ENCODE data around the gene BCL3. TPM values are rescaled to one million over a fixed set of nuclear protein-coding genes. Genes with fewer than 3 reads are reported as not detected.

The BCL3 gene
- total RNA-seq, 1 experiment from 2014 or later, result 37.9 TPM

DNA sequence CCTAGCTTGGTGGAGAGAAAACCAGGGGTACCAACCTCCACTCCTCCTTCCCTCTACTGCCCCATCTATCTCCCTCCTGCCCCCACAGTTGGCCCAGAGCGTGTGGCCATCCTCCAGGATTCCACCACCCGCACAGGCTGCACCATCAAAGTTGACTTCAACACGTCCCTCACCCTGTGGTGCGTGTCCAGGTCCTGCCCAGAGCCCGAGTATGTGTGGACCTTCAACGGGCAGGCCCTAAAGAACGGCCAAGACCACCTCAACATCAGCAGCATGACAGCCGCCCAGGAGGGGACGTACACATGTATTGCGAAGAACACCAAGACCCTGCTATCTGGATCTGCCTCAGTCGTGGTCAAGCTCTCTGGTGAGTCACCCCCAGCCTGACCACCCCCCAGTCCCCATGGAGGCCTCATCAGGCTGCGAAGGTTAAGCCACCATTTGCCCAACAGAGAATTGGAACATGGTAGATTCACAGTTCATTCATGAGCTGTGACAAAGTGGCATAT lies 43.0 kb upstream of the BCL3 start (continued):
- TF ChIP-seq, protein P1, sequence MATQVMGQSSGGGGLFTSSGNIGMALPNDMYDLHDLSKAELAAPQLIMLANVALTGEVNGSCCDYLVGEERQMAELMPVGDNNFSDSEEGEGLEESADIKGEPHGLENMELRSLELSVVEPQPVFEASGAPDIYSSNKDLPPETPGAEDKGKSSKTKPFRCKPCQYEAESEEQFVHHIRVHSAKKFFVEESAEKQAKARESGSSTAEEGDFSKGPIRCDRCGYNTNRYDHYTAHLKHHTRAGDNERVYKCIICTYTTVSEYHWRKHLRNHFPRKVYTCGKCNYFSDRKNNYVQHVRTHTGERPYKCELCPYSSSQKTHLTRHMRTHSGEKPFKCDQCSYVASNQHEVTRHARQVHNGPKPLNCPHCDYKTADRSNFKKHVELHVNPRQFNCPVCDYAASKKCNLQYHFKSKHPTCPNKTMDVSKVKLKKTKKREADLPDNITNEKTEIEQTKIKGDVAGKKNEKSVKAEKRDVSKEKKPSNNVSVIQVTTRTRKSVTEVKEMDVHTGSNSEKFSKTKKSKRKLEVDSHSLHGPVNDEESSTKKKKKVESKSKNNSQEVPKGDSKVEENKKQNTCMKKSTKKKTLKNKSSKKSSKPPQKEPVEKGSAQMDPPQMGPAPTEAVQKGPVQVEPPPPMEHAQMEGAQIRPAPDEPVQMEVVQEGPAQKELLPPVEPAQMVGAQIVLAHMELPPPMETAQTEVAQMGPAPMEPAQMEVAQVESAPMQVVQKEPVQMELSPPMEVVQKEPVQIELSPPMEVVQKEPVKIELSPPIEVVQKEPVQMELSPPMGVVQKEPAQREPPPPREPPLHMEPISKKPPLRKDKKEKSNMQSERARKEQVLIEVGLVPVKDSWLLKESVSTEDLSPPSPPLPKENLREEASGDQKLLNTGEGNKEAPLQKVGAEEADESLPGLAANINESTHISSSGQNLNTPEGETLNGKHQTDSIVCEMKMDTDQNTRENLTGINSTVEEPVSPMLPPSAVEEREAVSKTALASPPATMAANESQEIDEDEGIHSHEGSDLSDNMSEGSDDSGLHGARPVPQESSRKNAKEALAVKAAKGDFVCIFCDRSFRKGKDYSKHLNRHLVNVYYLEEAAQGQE (IDR thresholded peaks at IDR 0.05; ENCODE audit: low read depth), result no peak
- TF ChIP-seq EZH2phosphoT487 (IDR thresholded peaks at IDR 0.05; ENCODE audit: borderline replicate concordance) (no peak), EZH2 (IDR thresholded peaks at IDR 0.05) (no peak), EGR1 (IDR thresholded peaks at IDR 0.05; ENCODE audit: low read depth) (no peak)

GRCh38 chr19:44706506-44707236 lies 41.8 kb upstream of the BCL3 start:
- H3K9me2 ChIP-seq (ENCODE audit: insufficient read depth), result no peaks in the 10 kb centered on the region
- ChIA-PET POLR2A (no interaction called here), RAD21 (ENCODE audit: low non-redundant PET in 1 of 2, low total read pairs in 2 of 2, uncharacterized antibody in 2 of 2, unreplicated experiment in 2 of 2) (no interaction called here), CTCF (no interaction called here)
- no peaks in the 10 kb centered on the region for H3K27me3 ChIP-seq (ENCODE audit: insufficient read depth, low read length)
- H3K4me2 ChIP-seq (ENCODE audit: low read length), result no peak overlapping the region
- H3K9me3 ChIP-seq (ENCODE audit: control insufficient read depth in 1 of 2, insufficient read depth in 1 of 2, low read depth in 1 of 2, low read length in 2 of 2), result no peaks in the 10 kb centered on the region
- ATAC-seq (no peak), DNase-seq (ENCODE audit: low read depth, low spot score) (no peak)
- H4K20me1 ChIP-seq (ENCODE audit: insufficient read depth), result no peaks in the 10 kb centered on the region
- H3K4me1 ChIP-seq (ENCODE audit: control insufficient read depth in 1 of 2, insufficient read depth in 2 of 2, low read length in 2 of 2), result no peaks in the 10 kb centered on the region
- TF ChIP-seq EGR1 (IDR thresholded peaks at IDR 0.05; ENCODE audit: low read depth), result no peak
- TF ChIP-seq JUND (IDR thresholded peaks at IDR 0.05), result no peak
- TF ChIP-seq CEBPB (IDR thresholded peaks at IDR 0.05; ENCODE audit: low read depth), result no peak
- TF ChIP-seq, protein P2, sequence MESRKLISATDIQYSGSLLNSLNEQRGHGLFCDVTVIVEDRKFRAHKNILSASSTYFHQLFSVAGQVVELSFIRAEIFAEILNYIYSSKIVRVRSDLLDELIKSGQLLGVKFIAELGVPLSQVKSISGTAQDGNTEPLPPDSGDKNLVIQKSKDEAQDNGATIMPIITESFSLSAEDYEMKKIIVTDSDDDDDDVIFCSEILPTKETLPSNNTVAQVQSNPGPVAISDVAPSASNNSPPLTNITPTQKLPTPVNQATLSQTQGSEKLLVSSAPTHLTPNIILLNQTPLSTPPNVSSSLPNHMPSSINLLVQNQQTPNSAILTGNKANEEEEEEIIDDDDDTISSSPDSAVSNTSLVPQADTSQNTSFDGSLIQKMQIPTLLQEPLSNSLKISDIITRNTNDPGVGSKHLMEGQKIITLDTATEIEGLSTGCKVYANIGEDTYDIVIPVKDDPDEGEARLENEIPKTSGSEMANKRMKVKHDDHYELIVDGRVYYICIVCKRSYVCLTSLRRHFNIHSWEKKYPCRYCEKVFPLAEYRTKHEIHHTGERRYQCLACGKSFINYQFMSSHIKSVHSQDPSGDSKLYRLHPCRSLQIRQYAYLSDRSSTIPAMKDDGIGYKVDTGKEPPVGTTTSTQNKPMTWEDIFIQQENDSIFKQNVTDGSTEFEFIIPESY (IDR thresholded peaks at IDR 0.05; ENCODE audit: extremely low read depth, insufficient replicate concordance, low read length), result no peak
- H2AFZ ChIP-seq (ENCODE audit: low read depth, low read length, poor library complexity, severe bottlenecking), result no peak overlapping the region
- intact Hi-C loops (cut with micrococcal nuclease), result no loop called here
- no peaks in the 10 kb centered on the region for H3K36me3 ChIP-seq (ENCODE audit: control insufficient read depth in 1 of 2, insufficient read depth in 2 of 2, low read length in 2 of 2)
- H3K9ac ChIP-seq (ENCODE audit: low read length), result no peak overlapping the region
- no peak overlapping the region for H3K27ac ChIP-seq (ENCODE audit: low read depth, low read length)
- no TSS peak for BruUV-seq (replicated peaks)
- no peaks in the 10 kb centered on the region for H3K79me2 ChIP-seq (ENCODE audit: insufficient read depth, low read length)
- H3K4me3 ChIP-seq (replicated peaks in 1 of 2; ENCODE audit: low read depth in 1 of 2, low read length in 2 of 2), result no peak overlapping the region
